ES-I3 (cell line): ENCODE results near the gene RABEPK.
"Not testable (repeated sequence)": the region's sequence is repeated elsewhere in the genome, so short reads cannot be mapped to it uniquely, and the experiment has no call there.

Experiments used
- H3K36me3 ChIP-seq: 2 replicates; pipeline ENCODE4 v1.6.1; 2013; ENCODE audit warnings: mild to moderate bottlenecking, low read length, control low read depth, moderate library complexity; ENCODE audit not compliant: insufficient read depth
- H3K4me1 ChIP-seq: 2 replicates; pipeline ENCODE4 v1.6.1; 2013; ENCODE audit warnings: mild to moderate bottlenecking, control low read depth, low read length; ENCODE audit not compliant: insufficient read depth
- H3K9ac ChIP-seq: 2 replicates; pipeline ENCODE4 v1.6.1; 2013; ENCODE audit warnings: low read depth, mild to moderate bottlenecking, low read length, moderate library complexity
- H3K9me3 ChIP-seq: 2 replicates; pipeline ENCODE4 v1.6.1; 2013; ENCODE audit warnings: mild to moderate bottlenecking, low read length, moderate library complexity; ENCODE audit not compliant: control insufficient read depth, insufficient read depth

RABEPK gene

GRCh38 chr9:125255781-125256391 is 55.5 kb downstream of the RABEPK start:
- no peaks in the 10 kb centered on the region for H3K9me3 ChIP-seq
- H3K36me3 ChIP-seq = no peaks in the 10 kb centered on the region
- H3K9ac ChIP-seq = no peak overlapping the region
- H3K4me1 ChIP-seq = no peaks in the 10 kb centered on the region

GRCh38 chr9:125258160-125258785 is 57.9 kb downstream of the RABEPK start:
- Histone ChIP-seq H3K9me3 (no peaks in the 10 kb centered on the region), H3K4me1 (no peaks in the 10 kb centered on the region), H3K36me3 (no peaks in the 10 kb centered on the region), H3K9ac (no peak overlapping the region)

GRCh38 chr9:125258832-125259534 is 58.6 kb downstream of the RABEPK start:
- Histone ChIP-seq H3K9ac (no peak overlapping the region), H3K4me1 (no peaks in the 10 kb centered on the region), H3K36me3 (no peaks in the 10 kb centered on the region), H3K9me3 (no peaks in the 10 kb centered on the region)

- no peak overlapping the region for H3K9ac ChIP-seq
These were observed 60.2 kb downstream of the RABEPK start for GRCh38 chr9:125260561-125260960.

GRCh38 chr9:125261501-125262293 is 61.4 kb downstream of the RABEPK start, which contains the start of gene GAPVD1:
TSS of gene GAPVD1 (plus strand) at chr9:125261826. CDS start at chr9:125298922, 37,096 bp downstream.
- Histone ChIP-seq H3K4me1 (no peaks in the 10 kb centered on the region), H3K36me3 (no peaks in the 10 kb centered on the region), H3K9me3 (no peaks in the 10 kb centered on the region), H3K9ac (peak within 1 kb of the TSS; percentile 90)

More at GRCh38 chr9:125260561-125260960, 60.2 kb downstream of the RABEPK start:
- no peaks in the 10 kb centered on the region for H3K4me1 ChIP-seq
- no peaks in the 10 kb centered on the region for H3K9me3 ChIP-seq
- no peaks in the 10 kb centered on the region for H3K36me3 ChIP-seq

GRCh38 chr9:125262294-125262991 is 62.1 kb downstream of the RABEPK start:
- Histone ChIP-seq H3K36me3 (no peaks in the 10 kb centered on the region), H3K4me1 (no peaks in the 10 kb centered on the region), H3K9ac (peak overlapping the region; percentile 90), H3K9me3 (no peaks in the 10 kb centered on the region)

- not testable (repeated sequence) for H3K9ac ChIP-seq, H3K9me3 ChIP-seq, H3K36me3 ChIP-seq, H3K4me1 ChIP-seq
These were observed 63.7 kb downstream of the RABEPK start for GRCh38 chr9:125264068-125264467.

GRCh38 chr9:125268394-125269013 is 68.2 kb downstream of the RABEPK start:
- Histone ChIP-seq H3K9me3 (no peaks in the 10 kb centered on the region), H3K4me1 (peaks cover 10% of the 10 kb centered on the region; the same call in 1 of the 2 replicates), H3K9ac (no peak overlapping the region), H3K36me3 (no peaks in the 10 kb centered on the region)

- no peaks in the 10 kb centered on the region for H3K9me3 ChIP-seq
- no peak overlapping the region for H3K9ac ChIP-seq
- H3K36me3 ChIP-seq = no peaks in the 10 kb centered on the region
- H3K4me1 ChIP-seq = peaks cover 10% of the 10 kb centered on the region; the same call in 1 of the 2 replicates
These were observed 68.7 kb downstream of the RABEPK start for GRCh38 chr9:125269014-125269397.

GRCh38 chr9:125271081-125271480 is 70.7 kb downstream of the RABEPK start:
- Histone ChIP-seq H3K9ac (no peak overlapping the region), H3K36me3 (no peaks in the 10 kb centered on the region), H3K9me3 (no peaks in the 10 kb centered on the region), H3K4me1 (peaks cover 10% of the 10 kb centered on the region; the same call in 1 of the 2 replicates)

GRCh38 chr9:125272697-125273096 is 72.4 kb downstream of the RABEPK start:
- Histone ChIP-seq H3K4me1 (peaks cover 10% of the 10 kb centered on the region; the same call in 1 of the 2 replicates), H3K36me3 (no peaks in the 10 kb centered on the region), H3K9ac (no peak overlapping the region), H3K9me3 (no peaks in the 10 kb centered on the region)

- Histone ChIP-seq H3K4me1 (peaks cover 6% of the 10 kb centered on the region; the same call in 1 of the 2 replicates), H3K9me3 (no peaks in the 10 kb centered on the region), H3K36me3 (no peaks in the 10 kb centered on the region), H3K9ac (no peak overlapping the region)
These were observed 76.4 kb downstream of the RABEPK start for GRCh38 chr9:125276771-125277170.

GRCh38 chr9:125277411-125277810 is 77.1 kb downstream of the RABEPK start:
- Histone ChIP-seq H3K36me3 (no peaks in the 10 kb centered on the region), H3K9ac (no peak overlapping the region), H3K4me1 (peaks cover 5% of the 10 kb centered on the region; the same call in 1 of the 2 replicates), H3K9me3 (no peaks in the 10 kb centered on the region)
